Fibroblast of skin of abdomen (primary cell): ENCODE results near the gene MCU.
"Not testable (repeated sequence)": the region's sequence is repeated elsewhere in the genome, so short reads cannot be mapped to it uniquely, and the experiment has no call there.

Source experiments
- DNase-seq: peaks from one replicate; pipeline ENCODE4 v3.0.0-alpha.2; 2013

Gene MCU

GRCh38 chr10:72763201-72763600, 71.3 kb downstream of the MCU start:
- no peak for DNase-seq

GRCh38 chr10:72764151-72764550, 72.2 kb downstream of the MCU start:
- DNase-seq = peak; percentile 97

GRCh38 chr10:72765051-72765745, 73.3 kb downstream of the MCU start:
- peak; percentile 43 for DNase-seq

GRCh38 chr10:72771195-72771594, 79.3 kb downstream of the MCU start:
- DNase-seq = not testable (repeated sequence)

GRCh38 chr10:72772031-72772430, 80.1 kb downstream of the MCU start:
- DNase-seq = no peak

- DNase-seq = no peak
These were observed 87.9 kb downstream of the MCU start for GRCh38 chr10:72779874-72780273.

GRCh38 chr10:72782649-72783330, 90.8 kb downstream of the MCU start:
- no peak for DNase-seq

GRCh38 chr10:72783410-72783833, 91.5 kb downstream of the MCU start:
- DNase-seq = peak; percentile 13

- DNase-seq = peak; percentile 94
These were observed 92.8 kb downstream of the MCU start for GRCh38 chr10:72784551-72785351.

GRCh38 chr10:72785409-72785808, 93.5 kb downstream of the MCU start:
- no peak for DNase-seq

- DNase-seq = no peak
These were observed 98.5 kb downstream of the MCU start for GRCh38 chr10:72790216-72790990.

- DNase-seq = no peak
These were observed 100.3 kb downstream of the MCU start for GRCh38 chr10:72792288-72792687.

GRCh38 chr10:72793752-72794151, 101.8 kb downstream of the MCU start:
- no peak for DNase-seq

GRCh38 chr10:72794260-72794659, 102.3 kb downstream of the MCU start:
- DNase-seq = peak; percentile 35

- peak; percentile 28 for DNase-seq
These were observed 104.1 kb downstream of the MCU start for GRCh38 chr10:72796042-72796441.

- DNase-seq = no peak
These were observed 104.6 kb downstream of the MCU start for GRCh38 chr10:72796538-72796937.

GRCh38 chr10:72800000-72800740, 108.2 kb downstream of the MCU start:
- DNase-seq = peak; percentile 81

- DNase-seq = no peak
These were observed 108.8 kb downstream of the MCU start for GRCh38 chr10:72800741-72801092.

- no peak for DNase-seq
These were observed 109.4 kb downstream of the MCU start for GRCh38 chr10:72801263-72801868.

GRCh38 chr10:72802332-72802731, 110.4 kb downstream of the MCU start:
- DNase-seq = peak; percentile 41

GRCh38 chr10:72802763-72803505, 111.0 kb downstream of the MCU start:
- peak; percentile 55 for DNase-seq
